ENCODE data around the gene SLF1.

SLF1 gene

GRCh38 chr5:94725142-94725541 lies 106.7 kb downstream of the SLF1 start:
- DNase-seq, result no peak

GRCh38 chr5:94731471-94731870 lies 113.0 kb downstream of the SLF1 start:
- DNase-seq, result no peak

GRCh38 chr5:94736498-94736897 lies 118.0 kb downstream of the SLF1 start:
- no peak for DNase-seq

- no peak for DNase-seq
Measured at GRCh38 chr5:94740286-94740685, 121.8 kb downstream of the SLF1 start.

GRCh38 chr5:94742852-94743251 lies 124.4 kb downstream of the SLF1 start:
- no peak for DNase-seq

- no peak for DNase-seq
Measured at GRCh38 chr5:94744906-94745305, 126.4 kb downstream of the SLF1 start.

GRCh38 chr5:94745786-94746730 lies 127.6 kb downstream of the SLF1 start:
- no peak for DNase-seq

- no peak for DNase-seq
Measured at GRCh38 chr5:94746731-94747124, 128.3 kb downstream of the SLF1 start.
